ENCODE data around the gene DENND1A.
"Not testable (repeated sequence)": the region's sequence is repeated elsewhere in the genome, so short reads cannot be mapped to it uniquely, and the experiment has no call there.

DENND1A gene, protein sequence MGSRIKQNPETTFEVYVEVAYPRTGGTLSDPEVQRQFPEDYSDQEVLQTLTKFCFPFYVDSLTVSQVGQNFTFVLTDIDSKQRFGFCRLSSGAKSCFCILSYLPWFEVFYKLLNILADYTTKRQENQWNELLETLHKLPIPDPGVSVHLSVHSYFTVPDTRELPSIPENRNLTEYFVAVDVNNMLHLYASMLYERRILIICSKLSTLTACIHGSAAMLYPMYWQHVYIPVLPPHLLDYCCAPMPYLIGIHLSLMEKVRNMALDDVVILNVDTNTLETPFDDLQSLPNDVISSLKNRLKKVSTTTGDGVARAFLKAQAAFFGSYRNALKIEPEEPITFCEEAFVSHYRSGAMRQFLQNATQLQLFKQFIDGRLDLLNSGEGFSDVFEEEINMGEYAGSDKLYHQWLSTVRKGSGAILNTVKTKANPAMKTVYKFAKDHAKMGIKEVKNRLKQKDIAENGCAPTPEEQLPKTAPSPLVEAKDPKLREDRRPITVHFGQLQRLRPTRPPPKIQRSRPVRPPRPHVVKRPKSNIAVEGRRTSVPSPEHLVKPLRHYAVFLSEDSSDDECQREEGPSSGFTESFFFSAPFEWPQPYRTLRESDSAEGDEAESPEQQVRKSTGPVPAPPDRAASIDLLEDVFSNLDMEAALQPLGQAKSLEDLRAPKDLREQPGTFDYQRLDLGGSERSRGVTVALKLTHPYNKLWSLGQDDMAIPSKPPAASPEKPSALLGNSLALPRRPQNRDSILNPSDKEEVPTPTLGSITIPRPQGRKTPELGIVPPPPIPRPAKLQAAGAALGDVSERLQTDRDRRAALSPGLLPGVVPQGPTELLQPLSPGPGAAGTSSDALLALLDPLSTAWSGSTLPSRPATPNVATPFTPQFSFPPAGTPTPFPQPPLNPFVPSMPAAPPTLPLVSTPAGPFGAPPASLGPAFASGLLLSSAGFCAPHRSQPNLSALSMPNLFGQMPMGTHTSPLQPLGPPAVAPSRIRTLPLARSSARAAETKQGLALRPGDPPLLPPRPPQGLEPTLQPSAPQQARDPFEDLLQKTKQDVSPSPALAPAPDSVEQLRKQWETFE

GRCh38 chr9:123929870-123930831 is at the start of gene DENND1A:
TSS of gene DENND1A (minus strand) at chr9:123930126. CDS start at chr9:123929905, 221 bp downstream.
- peak; percentile 64 to 75 for DNase-seq

DNA sequence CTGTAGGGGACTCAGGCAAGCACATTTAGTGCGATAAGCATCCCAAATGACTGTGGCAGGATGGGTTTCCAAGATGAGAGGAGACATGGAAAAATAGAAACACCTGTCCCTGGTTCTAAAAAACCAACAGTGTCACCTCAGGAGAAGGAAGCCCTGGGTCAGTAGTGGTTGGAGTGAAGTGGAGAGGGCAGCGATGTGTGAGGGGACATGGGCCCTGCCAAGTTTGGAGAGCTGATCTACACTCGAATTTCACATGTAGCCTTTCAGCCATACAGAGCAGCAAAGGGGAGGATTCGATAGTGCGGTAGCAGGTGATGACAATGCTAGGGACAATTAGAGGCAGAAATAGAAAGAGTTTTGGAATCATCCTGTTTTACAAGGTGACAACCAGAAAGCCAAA is 49.1 kb upstream of the DENND1A start:
- no peak for DNase-seq

GRCh38 chr9:123976579-123976978 is 46.7 kb upstream of the DENND1A start:
- not testable (repeated sequence) for DNase-seq

GRCh38 chr9:123975871-123976270 is 45.9 kb upstream of the DENND1A start:
- no peak for DNase-seq

GRCh38 chr9:123974471-123974870 is 44.5 kb upstream of the DENND1A start:
- no peak for DNase-seq

DNA sequence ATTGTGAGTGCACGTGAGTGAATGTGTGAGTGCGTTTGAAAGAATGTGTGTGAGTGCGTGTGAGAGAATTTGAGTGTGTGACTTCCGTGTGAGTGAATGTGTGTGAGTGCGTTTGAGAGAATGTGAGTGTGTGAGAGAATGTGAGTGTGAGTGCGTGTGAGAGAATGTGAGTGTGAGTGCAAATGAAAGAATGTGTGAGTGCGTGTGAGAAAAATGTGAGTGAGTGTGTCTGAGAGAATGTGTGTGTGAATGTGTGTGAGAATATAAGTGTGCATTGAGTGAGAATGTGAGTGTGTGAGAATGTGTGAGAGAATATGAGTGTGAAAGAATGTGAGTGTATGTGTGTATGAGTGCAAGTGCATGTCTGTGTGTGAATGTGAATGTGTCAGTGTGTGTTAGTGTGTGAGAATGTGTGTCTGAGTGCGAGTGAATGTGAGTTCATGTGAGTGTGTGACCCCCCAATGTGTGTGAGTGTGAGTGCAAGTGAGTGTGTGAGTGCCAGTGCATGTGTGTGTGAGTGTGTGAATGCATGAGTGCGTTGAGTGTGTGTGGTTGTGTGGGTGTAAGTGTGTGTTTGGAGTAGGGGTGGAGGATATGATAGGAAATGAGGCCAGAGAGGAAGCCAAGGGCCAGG is 43.8 kb upstream of the DENND1A start:
- no peak for DNase-seq

DNA sequence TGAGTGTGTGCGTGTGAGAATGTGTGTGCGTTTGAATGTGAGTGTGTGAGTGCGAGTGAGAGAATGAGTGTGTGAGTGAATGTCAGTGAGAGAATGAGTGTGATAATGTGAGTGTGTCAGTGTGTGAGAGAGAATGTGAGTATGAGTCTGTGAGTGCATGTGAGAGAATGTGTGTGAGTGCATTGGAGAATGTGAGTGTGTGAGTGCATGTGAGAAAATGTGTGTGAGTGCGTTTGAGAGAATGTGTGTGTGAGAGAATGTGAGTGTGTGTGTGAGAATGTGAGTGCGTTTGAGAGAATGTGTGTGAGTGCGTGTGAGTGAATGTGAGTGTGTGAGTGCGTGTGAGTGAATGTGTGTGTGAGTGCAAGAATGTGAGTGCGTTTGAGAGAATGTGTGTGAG is 42.7 kb upstream of the DENND1A start:
- DNase-seq: no peak

GRCh38 chr9:123967323-123967722 is 37.4 kb upstream of the DENND1A start:
- DNase-seq: no peak

- no peak for DNase-seq
These were observed 36.1 kb upstream of the DENND1A start for GRCh38 chr9:123965801-123966686.

GRCh38 chr9:123964761-123965160 is 34.8 kb upstream of the DENND1A start:
- DNase-seq: no peak

GRCh38 chr9:123960965-123961364 is 31.0 kb upstream of the DENND1A start:
- DNase-seq: no peak

GRCh38 chr9:123960366-123960765 is 30.4 kb upstream of the DENND1A start:
- DNase-seq: no peak

DNA sequence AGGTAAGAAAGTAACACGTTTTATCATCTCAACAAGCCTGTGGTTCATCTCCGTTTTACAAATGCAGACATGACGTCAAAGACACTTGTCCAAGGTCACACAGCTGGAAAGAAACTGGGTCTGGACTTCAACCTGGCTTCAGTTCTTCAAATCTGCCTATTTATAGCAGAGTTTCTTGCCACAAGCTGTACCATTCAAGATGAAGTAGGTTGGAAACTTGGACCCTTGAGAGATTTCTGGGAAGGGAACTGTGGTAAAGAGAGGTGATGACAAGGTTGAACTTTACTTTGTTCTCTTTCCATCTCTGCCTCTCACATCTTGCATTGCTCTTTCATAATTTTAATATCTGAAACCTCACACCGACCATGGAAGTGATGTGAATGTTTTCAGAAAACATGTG is 29.9 kb upstream of the DENND1A start:
- DNase-seq: no peak

DNA sequence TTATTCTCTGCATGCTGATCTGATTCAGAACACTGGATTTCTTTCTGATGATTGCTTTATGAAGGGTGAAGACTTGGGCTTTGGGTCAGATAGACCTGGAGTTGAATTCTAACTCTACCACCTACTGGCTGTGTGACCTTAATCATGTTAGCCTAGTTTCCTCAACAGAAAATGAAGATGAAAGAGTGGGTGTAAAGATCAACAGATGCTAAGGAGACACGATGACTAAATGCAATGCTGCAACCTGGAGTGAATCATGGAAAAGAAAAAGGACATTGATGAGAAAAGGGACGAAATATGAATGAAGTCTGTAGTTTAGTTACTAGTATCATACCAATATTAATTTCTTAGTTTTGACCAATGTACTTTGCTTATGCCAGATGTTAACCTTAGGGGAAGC is 27.8 kb upstream of the DENND1A start:
- no peak for DNase-seq

- DNase-seq: no peak
These were observed 27.3 kb upstream of the DENND1A start for GRCh38 chr9:123957168-123957721.

DNA sequence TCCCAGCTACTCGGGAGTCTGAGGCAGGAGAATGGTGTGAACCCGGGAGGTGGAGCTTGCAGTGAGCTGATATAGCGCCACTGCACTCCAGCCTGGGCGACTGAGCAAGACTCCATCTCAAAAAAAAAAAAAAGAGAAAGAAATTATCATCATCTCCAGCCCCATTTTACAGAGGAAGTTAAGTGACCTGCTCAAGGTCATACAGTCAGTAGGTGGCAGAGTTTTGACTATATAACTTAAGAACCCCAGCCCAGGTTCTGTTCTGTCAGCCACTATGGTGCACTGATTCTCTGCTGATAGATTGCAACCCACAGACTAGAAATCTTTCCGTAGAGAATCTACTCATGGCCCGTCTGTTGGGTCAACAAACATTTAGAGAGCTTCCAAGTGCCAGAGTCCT is 25.7 kb upstream of the DENND1A start:
- DNase-seq: no peak

GRCh38 chr9:123954518-123955280 is 24.8 kb upstream of the DENND1A start:
- DNase-seq: peak in 1 of 2 donors; percentile 34

DNA sequence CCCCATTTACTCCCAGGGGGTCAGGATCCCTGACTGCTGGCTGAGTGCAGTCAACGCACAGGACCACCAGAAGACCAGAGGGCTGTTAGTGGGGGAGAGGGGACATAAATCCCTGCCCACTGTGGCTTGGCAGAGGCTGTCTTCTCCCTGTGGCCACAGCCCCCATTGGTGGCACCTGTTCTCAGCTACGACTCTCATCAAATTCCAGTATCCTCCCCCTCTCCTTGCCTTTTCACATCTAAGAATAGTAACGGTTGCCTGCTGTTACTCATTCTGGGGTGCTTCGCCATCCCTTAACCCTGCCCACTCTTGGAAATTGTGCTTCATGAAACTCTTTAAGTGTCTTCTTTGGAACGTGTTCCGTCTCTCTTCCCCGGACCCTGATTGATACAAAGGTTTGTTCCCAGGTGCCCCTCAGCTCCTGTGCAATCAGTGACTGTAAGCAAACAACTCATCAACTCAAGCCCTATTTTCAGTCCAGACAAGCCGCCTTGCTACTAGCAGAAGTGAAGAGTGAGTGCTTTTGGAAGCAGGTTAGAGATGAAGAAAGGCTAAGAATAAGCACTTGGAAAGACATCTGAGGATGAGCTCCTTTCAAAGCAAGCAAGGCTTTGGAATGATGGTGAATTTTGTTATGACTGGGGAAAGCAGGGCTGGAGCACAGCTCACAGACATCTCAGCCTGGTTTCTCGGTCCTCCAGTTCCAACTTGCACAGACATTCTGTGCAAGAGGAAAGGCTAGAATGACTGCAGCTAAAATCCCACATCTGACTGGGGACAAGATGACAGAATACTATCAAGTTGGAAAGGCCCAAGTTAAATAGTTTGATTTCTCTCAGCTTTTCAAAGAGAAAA is 22.9 kb upstream of the DENND1A start:
- no peak for DNase-seq

GRCh38 chr9:123948286-123948685 is 18.4 kb upstream of the DENND1A start:
- no peak for DNase-seq

All from bone marrow (tissue), 2 donors.